Endothelial cell of umbilical vein (primary cell): ENCODE results near the gene PSG6.
"Not testable (repeated sequence)": the region's sequence is repeated elsewhere in the genome, so short reads cannot be mapped to it uniquely, and the experiment has no call there.

ENCODE experiments used
- CTCF ChIP-seq, 2 donors: IDR thresholded peaks; 1 replicate in 1 of 2; 2 replicates in 1 of 2; pipeline ENCODE4 v1.5.1; 2011; ENCODE audit warnings: low read length in 2 of 2, mild to moderate bottlenecking in 2 of 2, moderate library complexity in 2 of 2, control low read depth in 1 of 2, inconsistent platforms in 1 of 2, low read depth in 1 of 2; ENCODE audit not compliant: insufficient read depth in 1 of 2; ENCODE audit errors: extremely low read depth in 1 of 2
- EZH2 ChIP-seq: IDR thresholded peaks from 2 replicates; pipeline ENCODE4 v1.6.1; 2012; ENCODE audit warnings: borderline replicate concordance, low read depth, mild to moderate bottlenecking, moderate library complexity, low read length, inconsistent platforms; ENCODE audit not compliant: severe bottlenecking
- FOS ChIP-seq: IDR thresholded peaks from 2 replicates; pipeline ENCODE4 v1.6.1; 2011; ENCODE audit warnings: mild to moderate bottlenecking, low read length, moderate library complexity, borderline replicate concordance; ENCODE audit not compliant: insufficient read depth
- MAX ChIP-seq: IDR thresholded peaks from 2 replicates; pipeline ENCODE4 v1.6.1; 2011; ENCODE audit not compliant: insufficient read depth, insufficient read length
- POLR2AphosphoS5 ChIP-seq: IDR thresholded peaks from 2 replicates; pipeline ENCODE4 v1.6.1; 2012; ENCODE audit warnings: low read depth, mild to moderate bottlenecking, control low read depth, low read length, moderate library complexity; ENCODE audit not compliant: insufficient read depth

- not testable (repeated sequence) for TF ChIP-seq EZH2; CTCF (IDR thresholded peaks at IDR 0.05; ENCODE audit: extremely low read depth in 1 of 2, insufficient read depth in 1 of 2, low read depth in 1 of 2, low read length in 2 of 2); FOS; POLR2AphosphoS5; MAX
Observed at GRCh38 chr19:42887876-42888445, 29.7 kb downstream of the PSG6 start.
